IMR-90 (cell line): Measurements from ENCODE around the gene GOLGA6C. TPM values are rescaled to one million over a fixed set of nuclear protein-coding genes. Genes with fewer than 3 reads are reported as not detected.

Source experiments
- ATAC-seq: fragments of 200-7000 bp; cut with Tn5 transposase; 2 replicates; pipeline ENCODE4 v1.9.1; 2020; ENCODE audit warnings: low read depth, mild to moderate bottlenecking, moderate library complexity
- BruUV-seq: library from RNA; stranded (reverse); fragments of 400-500 nt; replicated peaks from 2 replicates; lab custom pipeline; 2021; lab: Mats Ljungman, UMichigan
- CTCF ChIA-PET: fragments of 300-600 bp; formaldehyde crosslinking; extraction: SDS; loops from one replicate; lab custom pipeline; 2021; ENCODE audit warnings: antibody characterized with exemption; lab: Yijun Ruan, JAX
- POLR2A ChIA-PET: fragments of 300-600 bp; sonication (Branson Sonifier 250); formaldehyde crosslinking; loops from one replicate; lab custom pipeline; 2022; ENCODE audit warnings: antibody characterized with exemption; ENCODE audit not compliant: unreplicated experiment; lab: Charles Lee
- DNase-seq: peaks from one replicate; pipeline ENCODE4 v3.0.0; 2013
- H2AFZ ChIP-seq: replicated peaks from 2 replicates; pipeline ENCODE3; 2013; ENCODE audit warnings: low read length, mild to moderate bottlenecking; ENCODE audit not compliant: poor library complexity
- H2AK5ac ChIP-seq: 2 replicates; pipeline ENCODE4 v1.6.1; 2013; ENCODE audit warnings: low read depth, low read length, inconsistent platforms
- H2AK9ac ChIP-seq: replicated peaks from 2 replicates; pipeline ENCODE3; 2013; ENCODE audit warnings: mild to moderate bottlenecking, low read depth, low read length, moderate library complexity; ENCODE audit not compliant: poor library complexity
- H2BK120ac ChIP-seq: 2 replicates; pipeline ENCODE4 v1.6.1; 2013; ENCODE audit warnings: low read depth, low read length, inconsistent platforms
- H2BK15ac ChIP-seq: 3 replicates; pipeline ENCODE4 v1.6.1; 2013; ENCODE audit warnings: low read depth, low read length, inconsistent platforms
- H2BK20ac ChIP-seq: 2 replicates; pipeline ENCODE4 v1.6.1; 2013; ENCODE audit warnings: low read depth, mild to moderate bottlenecking, inconsistent platforms, low read length, moderate library complexity
- H2BK5ac ChIP-seq: 2 replicates; pipeline ENCODE4 v1.6.1; 2013; ENCODE audit warnings: mild to moderate bottlenecking, low read depth, low read length, inconsistent platforms; ENCODE audit not compliant: poor library complexity, severe bottlenecking
- H3K14ac ChIP-seq: replicated peaks from 2 replicates; pipeline ENCODE4 v1.6.1; 2013; ENCODE audit warnings: low read depth, low read length, inconsistent platforms
- H3K18ac ChIP-seq: 2 replicates; pipeline ENCODE4 v1.6.1; 2013; ENCODE audit warnings: low read depth, low read length, control low read depth
- H3K23ac ChIP-seq: 2 replicates; pipeline ENCODE4 v1.6.1; 2013; ENCODE audit warnings: low read depth, low read length, inconsistent platforms
- H3K27ac ChIP-seq: 2 replicates; pipeline ENCODE4 v1.5.1; 2013; ENCODE audit warnings: mild to moderate bottlenecking, control low read depth, low read length; ENCODE audit not compliant: insufficient read depth
- H3K27me3 ChIP-seq: 2 replicates; pipeline ENCODE4 v1.6.1; 2013; ENCODE audit warnings: low read length; ENCODE audit not compliant: control insufficient read depth, insufficient read depth
- H3K36me3 ChIP-seq: 2 replicates; pipeline ENCODE4 v1.6.1; 2013; ENCODE audit warnings: low read length, mixed read lengths; ENCODE audit not compliant: control insufficient read depth, insufficient read depth
- H3K4ac ChIP-seq: 2 replicates; pipeline ENCODE4 v1.6.1; 2013; ENCODE audit warnings: low read depth, low read length, inconsistent platforms
- H3K4me1 ChIP-seq: 2 replicates; pipeline ENCODE4 v1.6.1; 2013; ENCODE audit warnings: low read length, mixed read lengths; ENCODE audit not compliant: control insufficient read depth, insufficient read depth
- H3K4me2 ChIP-seq: 2 replicates; pipeline ENCODE4 v1.6.1; 2013; ENCODE audit warnings: low read depth, mild to moderate bottlenecking, control low read depth, low read length, moderate library complexity
- H3K4me3 ChIP-seq: 2 replicates; pipeline ENCODE4 v1.5.1; 2013; ENCODE audit warnings: low read depth, mild to moderate bottlenecking, control low read depth, low read length, moderate library complexity; ENCODE audit not compliant: insufficient read depth
- H3K56ac ChIP-seq: 2 replicates; pipeline ENCODE4 v1.6.1; 2013; ENCODE audit warnings: low read length, inconsistent platforms; ENCODE audit not compliant: insufficient read depth; ENCODE audit errors: extremely low read depth
- H3K79me1 ChIP-seq, 2 experiments: 2 replicates each; pipeline ENCODE4 v1.6.1; 2013; ENCODE audit warnings: low read length in 2 of 2, inconsistent platforms in 1 of 2, low read depth in 1 of 2
- H3K9ac ChIP-seq: 2 replicates; pipeline ENCODE4 v1.6.1; 2013; ENCODE audit warnings: low read depth, low read length, control low read depth
- H3K9me1 ChIP-seq: 2 replicates; pipeline ENCODE4 v1.6.1; 2013; ENCODE audit warnings: low read length, inconsistent platforms; ENCODE audit not compliant: insufficient read depth
- H3K9me3 ChIP-seq: 2 replicates; pipeline ENCODE4 v1.6.1; 2013; ENCODE audit warnings: low read length; ENCODE audit not compliant: control insufficient read depth, insufficient read depth
- H4K20me1 ChIP-seq: 2 replicates; pipeline ENCODE4 v1.6.1; 2013; ENCODE audit warnings: low read length, inconsistent platforms; ENCODE audit not compliant: insufficient read depth
- H4K5ac ChIP-seq: 2 replicates; pipeline ENCODE4 v1.6.1; 2013; ENCODE audit warnings: mild to moderate bottlenecking, low read depth, low read length, control low read depth
- H4K8ac ChIP-seq, 2 experiments: 2 replicates each; pipeline ENCODE4 v1.6.1; 2013; ENCODE audit warnings: low read depth in 2 of 2, low read length in 2 of 2, control low read depth in 1 of 2, inconsistent platforms in 1 of 2
- H4K91ac ChIP-seq: 2 replicates; pipeline ENCODE4 v1.6.1; 2013; ENCODE audit warnings: low read depth, low read length, inconsistent platforms; ENCODE audit not compliant: insufficient read depth
- CEBPB ChIP-seq: IDR thresholded peaks from 2 replicates; pipeline ENCODE4 v1.6.1; 2012; ENCODE audit warnings: low read depth, low read length, improper control_type of control experiment
- CHD1 ChIP-seq: IDR thresholded peaks from 2 replicates; pipeline ENCODE4 v1.6.1; 2012; ENCODE audit warnings: low read depth, low read length, improper control_type of control experiment
- CTCF ChIP-seq: conservative IDR thresholded peaks from 2 replicates; pipeline ENCODE4 v1.5.1; 2012; ENCODE audit warnings: mild to moderate bottlenecking, low read depth, low read length, improper control_type of control experiment
- ELK1 ChIP-seq: fragments of 150-350 bp; IDR thresholded peaks from 2 replicates; pipeline ENCODE4 v1.6.1; 2016; ENCODE audit warnings: low read depth, mild to moderate bottlenecking, low read length, moderate library complexity, borderline replicate concordance
- FOS ChIP-seq: fragments of 150-350 bp; IDR thresholded peaks from 2 replicates; pipeline ENCODE4 v1.6.1; 2016; ENCODE audit warnings: low read depth, low read length
- MAFK ChIP-seq: IDR thresholded peaks from 2 replicates; pipeline ENCODE4 v1.6.1; 2012; ENCODE audit warnings: low read depth, low read length, improper control_type of control experiment
- MAZ ChIP-seq: IDR thresholded peaks from 2 replicates; pipeline ENCODE4 v1.6.1; 2012; ENCODE audit warnings: low read depth, mild to moderate bottlenecking, low read length, improper control_type of control experiment, moderate library complexity, borderline replicate concordance
- MXI1 ChIP-seq: IDR thresholded peaks from 2 replicates; pipeline ENCODE4 v1.6.1; 2012; ENCODE audit warnings: low read depth, mild to moderate bottlenecking, low read length, moderate library complexity, borderline replicate concordance
- NFE2L2 ChIP-seq: fragments of 150-350 bp; IDR thresholded peaks from 2 replicates; pipeline ENCODE4 v1.6.1; 2016; ENCODE audit warnings: low read depth, mild to moderate bottlenecking, low read length
- POLR2A ChIP-seq: IDR thresholded peaks from 2 replicates; pipeline ENCODE4 v1.6.1; 2012; ENCODE audit warnings: mild to moderate bottlenecking, low read depth, low read length
- RAD21 ChIP-seq: IDR thresholded peaks from 2 replicates; pipeline ENCODE4 v1.6.1; 2012; ENCODE audit warnings: low read length, improper control_type of control experiment
- RCOR1 ChIP-seq: IDR thresholded peaks from 2 replicates; pipeline ENCODE4 v1.6.1; 2012; ENCODE audit warnings: mild to moderate bottlenecking, low read length, improper control_type of control experiment; ENCODE audit not compliant: insufficient replicate concordance
- RFX5 ChIP-seq: IDR thresholded peaks from 2 replicates; pipeline ENCODE4 v1.8.0; 2012; ENCODE audit warnings: low read depth, mild to moderate bottlenecking, low read length, moderate library complexity
- SMC3 ChIP-seq: fragments of 150-350 bp; IDR thresholded peaks from 2 replicates; pipeline ENCODE4 v1.6.1; 2016; ENCODE audit warnings: low read depth, mild to moderate bottlenecking, antibody characterized with exemption, low read length, moderate library complexity
- WGBS, 2 experiments: methylation state at CpG; one replicate each; pipeline versions ENCODE4 v1.1.5 to v1.1.7; 2013; ENCODE audit warnings: missing lambda C conversion rate in 2 of 2; ENCODE audit not compliant: insufficient read length in 1 of 2; ENCODE audit errors: extremely low coverage in 2 of 2; 5-methylcytosine and 5-hydroxymethylcytosine counted together
- dilution Hi-C: fragments of 300-500 bp; cut with HindIII; formaldehyde crosslinking; loops from one replicate; pipeline ENCODE4 v1.14.3; 2018; ENCODE audit warnings: low sequenced_read_pairs; ENCODE audit not compliant: unreplicated experiment
- in situ Hi-C: fragments of 300-500 bp; cut with MboI; formaldehyde crosslinking; loops from 3 replicates; pipeline ENCODE4 v1.14.3; 2019; ENCODE audit warnings: low sequenced_read_pairs, inconsistent platforms, mixed read lengths
- intact Hi-C: fragments of 100-400 bp; cut with micrococcal nuclease; formaldehyde crosslinking; loops from 2 replicates; pipeline ENCODE4 v1.10.0; 2022
- polyA plus RNA-seq, 3 experiments: library from polyadenylated mRNA; depleted of rRNA; stranded (reverse); fragments of >200 nt; gene quantifications; 2 replicates each; pipeline ENCODE4 v1.2.3, GENCODE V29; 2012; ENCODE audit warnings: low replicate concordance in 1 of 3
- total RNA-seq: library from RNA; depleted of rRNA; stranded (reverse); fragments of >200 nt; gene quantifications from 2 replicates; pipeline ENCODE4 v1.2.3, GENCODE V29; 2012

The GOLGA6C gene
- total and polyA plus RNA-seq, 2 of the 4 experiments (the other 2 are of a cell fraction): not detected

GRCh38 chr15:75313116-75313845, 55.1 kb downstream of the GOLGA6C start:
- H3K4me3 ChIP-seq: no peak overlapping the region
- TF ChIP-seq RCOR1 (no peak), NFE2L2 (no peak), CEBPB (no peak), FOS (no peak), POLR2A (no peak), SMC3 (no peak), ELK1 (no peak), RFX5 (no peak), RAD21 (no peak), CHD1 (no peak), MAZ (no peak), CTCF (no peak), MXI1 (no peak), MAFK (no peak)
- no peak overlapping the region for H2BK5ac ChIP-seq
- no peak overlapping the region for H2AFZ ChIP-seq
- no peak overlapping the region for H4K5ac ChIP-seq
- no peak overlapping the region for H3K4me2 ChIP-seq
- H3K27me3 ChIP-seq: peaks cover 36% of the 10 kb centered on the region
- ChIA-PET CTCF (no interaction called here), POLR2A (no interaction called here)
- no peak overlapping the region for H2AK9ac ChIP-seq
- no peak overlapping the region for H2AK5ac ChIP-seq
- BruUV-seq: no TSS peak
- no peak overlapping the region for H2BK20ac ChIP-seq
- dilution Hi-C loops: no loop called here
- H3K14ac ChIP-seq: no peak overlapping the region
- no peak overlapping the region for H3K4ac ChIP-seq
- H2BK15ac ChIP-seq: no peak overlapping the region
- DNase-seq (no peak), ATAC-seq (no peak)
- in situ Hi-C loops: no loop called here
- no peak overlapping the region for H3K9ac ChIP-seq
- no peak overlapping the region for H4K91ac ChIP-seq
- no peaks in the 10 kb centered on the region for H3K9me1 ChIP-seq
- H3K23ac ChIP-seq: no peak overlapping the region
- H3K18ac ChIP-seq: no peak overlapping the region
- H3K4me1 ChIP-seq: no peaks in the 10 kb centered on the region
- H3K56ac ChIP-seq: no peak overlapping the region
- WGBS, 2 experiments: 84% methylated on average over 4 of the region's 13 CpGs; no CpG with 5 or more reads in 1 of the 2 experiments
- H3K27ac ChIP-seq: no peak overlapping the region
- H3K79me1 ChIP-seq: no peaks in the 10 kb centered on the region
- no peaks in the 10 kb centered on the region for H4K20me1 ChIP-seq
- no peak overlapping the region for H4K8ac ChIP-seq
- intact Hi-C loops: no loop called here
- no peaks in the 10 kb centered on the region for H3K9me3 ChIP-seq
- no peak overlapping the region for H2BK120ac ChIP-seq
- no peaks in the 10 kb centered on the region for H3K36me3 ChIP-seq
